ENCODE results near the gene NFE2L3.
A peak's percentile ranks its signal among the peaks of the same experiment; 100 is the strongest.
"Not testable (repeated sequence)": the region's sequence is repeated elsewhere in the genome, so short reads cannot be mapped to it uniquely, and the experiment has no call there.

The NFE2L3 gene

GRCh38 chr7:26188206-26188956 lies 36.4 kb downstream of the NFE2L3 start:
- no peak for DNase-seq

- DNase-seq = no peak
Observed at GRCh38 chr7:26188957-26189541, 37.1 kb downstream of the NFE2L3 start.

- DNase-seq = no peak
Observed at GRCh38 chr7:26189697-26190096, 37.7 kb downstream of the NFE2L3 start.

GRCh38 chr7:26190417-26190869 lies 38.4 kb downstream of the NFE2L3 start:
- no peak for DNase-seq

- no peak for DNase-seq
Observed at GRCh38 chr7:26191233-26191973, 39.4 kb downstream of the NFE2L3 start.

GRCh38 chr7:26191974-26192479 lies 40.0 kb downstream of the NFE2L3 start:
- DNase-seq = no peak

GRCh38 chr7:26192485-26193087 lies 40.6 kb downstream of the NFE2L3 start:
- no peak for DNase-seq

GRCh38 chr7:26193432-26194207 lies 41.6 kb downstream of the NFE2L3 start:
- no peak for DNase-seq

GRCh38 chr7:26194764-26195163 lies 42.8 kb downstream of the NFE2L3 start:
- DNase-seq = not testable (repeated sequence)

- DNase-seq = no peak
Observed at GRCh38 chr7:26195182-26195581, 43.2 kb downstream of the NFE2L3 start.

- no peak for DNase-seq
Observed at GRCh38 chr7:26195867-26196657, 44.1 kb downstream of the NFE2L3 start.

- DNase-seq = no peak
Observed at GRCh38 chr7:26197153-26198115, 45.4 kb downstream of the NFE2L3 start.

- no peak for DNase-seq
Observed at GRCh38 chr7:26198133-26198780, 46.3 kb downstream of the NFE2L3 start.

GRCh38 chr7:26198781-26199169 lies 46.8 kb downstream of the NFE2L3 start:
- no peak for DNase-seq

- DNase-seq = no peak
Observed at GRCh38 chr7:26199301-26200037, 47.5 kb downstream of the NFE2L3 start.

- peak; percentile 82 for DNase-seq
Observed at GRCh38 chr7:26200038-26200443, 48.0 kb downstream of the NFE2L3 start.

GRCh38 chr7:26200444-26201246 lies 48.6 kb downstream of the NFE2L3 start, which contains the start of gene HNRNPA2B1:
Gene HNRNPA2B1, minus strand, starts transcription at chr7:26200746. Its CDS starts 169 bp downstream, at chr7:26200577.
- peak; percentile 92 for DNase-seq
